Neural cell (in vitro differentiated cells): ENCODE results near the gene EHD4. TPM values are rescaled to one million over a fixed set of nuclear protein-coding genes. Genes with fewer than 3 reads are reported as not detected.

Experiments
- H2AFZ ChIP-seq: fragments of 200-600, 300-800 bp; sonication (generic), shearing (Covaris generic); 2 replicates; pipeline ENCODE4 v1.6.0; 2014; ENCODE audit warnings: low read depth, mild to moderate bottlenecking, antibody characterized with exemption, low read length, moderate library complexity
- H3F3A ChIP-seq: fragments of 200-600 bp; shearing (Covaris generic); 2 replicates; pipeline ENCODE4 v1.6.1; 2016; ENCODE audit warnings: mild to moderate bottlenecking, moderate library complexity, mixed read lengths, antibody characterized with exemption, low read length; ENCODE audit not compliant: insufficient read depth, poor library complexity, severe bottlenecking
- H3K27ac ChIP-seq: fragments of 200-600, 300-800 bp; sonication (generic), shearing (Covaris generic); 2 replicates; pipeline ENCODE4 v1.5.1; 2014; ENCODE audit warnings: mild to moderate bottlenecking, low read length, moderate library complexity
- H3K27me3 ChIP-seq: fragments of 300-800, 200-600 bp; sonication (generic), shearing (Covaris generic); 2 replicates; pipeline ENCODE4 v1.6.0; 2014; ENCODE audit warnings: mild to moderate bottlenecking, low read depth, low read length, moderate library complexity; ENCODE audit not compliant: insufficient read depth
- H3K36me3 ChIP-seq: fragments of 300-800, 200-600 bp; sonication (generic), shearing (Covaris generic); 2 replicates; pipeline ENCODE4 v1.5.1; 2014; ENCODE audit warnings: mild to moderate bottlenecking, antibody characterized with exemption, low read length, moderate library complexity; ENCODE audit not compliant: insufficient read depth
- H3K4me2 ChIP-seq: fragments of 300-800, 200-600 bp; sonication (generic), shearing (Covaris generic); 2 replicates; pipeline ENCODE4 v1.6.0; 2014; ENCODE audit warnings: mild to moderate bottlenecking, low read length
- H3K4me3 ChIP-seq: fragments of 300-800, 200-600 bp; sonication (generic), shearing (Covaris generic); 2 replicates; pipeline ENCODE4 v1.5.1; 2014; ENCODE audit warnings: mild to moderate bottlenecking, low read length, moderate library complexity
- H3K79me2 ChIP-seq: fragments of 200-600 bp; shearing (Covaris generic); replicated peaks from 2 replicates; pipeline ENCODE4 v1.6.0; 2014; ENCODE audit warnings: mild to moderate bottlenecking, low read length, moderate library complexity; ENCODE audit not compliant: insufficient read depth
- H3K9ac ChIP-seq: fragments of 300-800, 200-600 bp; sonication (generic), shearing (Covaris generic); 2 replicates; pipeline ENCODE4 v1.6.1; 2016; ENCODE audit warnings: mild to moderate bottlenecking, low read length, mixed read lengths
- H3K9me2 ChIP-seq: fragments of 200-600 bp; shearing (Covaris generic); 2 replicates; pipeline ENCODE4 v1.6.1; 2016; ENCODE audit warnings: mild to moderate bottlenecking, low read length, mixed read lengths; ENCODE audit not compliant: insufficient read depth
- H3K9me3 ChIP-seq: fragments of 200-600, 300-800 bp; sonication (generic), shearing (Covaris generic); 2 replicates; pipeline ENCODE4 v1.6.1; 2016; ENCODE audit warnings: mild to moderate bottlenecking, mixed run types, low read length, moderate library complexity, mixed read lengths
- H4K20me1 ChIP-seq: fragments of 200-600 bp; shearing (Covaris generic); 2 replicates; pipeline ENCODE4 v1.6.1; 2016; ENCODE audit warnings: mild to moderate bottlenecking, mixed run types; ENCODE audit not compliant: insufficient read depth
- EP300 ChIP-seq: fragments of 450-650 bp; conservative IDR thresholded peaks from 2 replicates; pipeline ENCODE4 v1.6.1; 2014; ENCODE audit warnings: antibody characterized with exemption, mild to moderate bottlenecking, moderate library complexity; ENCODE audit not compliant: poor library complexity, severe bottlenecking
- EZH2 ChIP-seq: fragments of 200-600, 300-800 bp; shearing (Covaris generic), sonication (generic); IDR thresholded peaks from 2 replicates; pipeline ENCODE4 v1.6.1; 2014; ENCODE audit warnings: antibody characterized with exemption, low read length, borderline replicate concordance, mild to moderate bottlenecking; ENCODE audit not compliant: insufficient read depth, poor library complexity, severe bottlenecking
- MXI1 ChIP-seq: fragments of 450-650 bp; conservative IDR thresholded peaks from 2 replicates; pipeline ENCODE4 v1.6.1; 2014; ENCODE audit warnings: antibody characterized with exemption, mild to moderate bottlenecking; ENCODE audit not compliant: poor library complexity, severe bottlenecking
- POLR2AphosphoS5 ChIP-seq: IDR thresholded peaks from 2 replicates; pipeline ENCODE4 v1.6.1; 2012
- RAD21 ChIP-seq: fragments of 450-650 bp; conservative IDR thresholded peaks from 2 replicates; pipeline ENCODE4 v1.6.1; 2014; ENCODE audit warnings: antibody characterized with exemption, mild to moderate bottlenecking, moderate library complexity
- REST ChIP-seq: IDR thresholded peaks from 2 replicates; pipeline ENCODE4 v1.6.1; 2012; ENCODE audit warnings: borderline replicate concordance
- SMC3 ChIP-seq: fragments of 450-650 bp; conservative IDR thresholded peaks from 2 replicates; pipeline ENCODE4 v1.6.1; 2014; ENCODE audit warnings: antibody characterized with exemption, mild to moderate bottlenecking, moderate library complexity; ENCODE audit not compliant: poor library complexity
- TAF1 ChIP-seq: IDR thresholded peaks from 2 replicates; pipeline ENCODE4 v1.6.1; 2012; ENCODE audit warnings: low read depth
- polyA plus RNA-seq: library from polyadenylated mRNA; depleted of rRNA; stranded (reverse); fragments of >200 nt; gene quantifications from 2 replicates; pipeline ENCODE4 v1.2.3, GENCODE V29; 2014
- TF ChIP-seq, protein P1 (sequence below): fragments of 450-650 bp; IDR thresholded peaks from 2 replicates; pipeline ENCODE4 v1.5.1; 2014; ENCODE audit warnings: antibody characterized with exemption, mild to moderate bottlenecking, moderate library complexity; ENCODE audit not compliant: poor library complexity, severe bottlenecking

The EHD4 gene
- polyA plus RNA-seq, 1 donor from 2014 or later = 0.09 TPM

- no peaks in the 10 kb centered on the region for H3F3A ChIP-seq
- H3K9me2 ChIP-seq = no peaks in the 10 kb centered on the region
- no peak within 1 kb of the TSS for H3K4me2 ChIP-seq
- no peaks in the 10 kb centered on the region for H3K27me3 ChIP-seq
- TF ChIP-seq TAF1 (no peak), MXI1 (no peak), POLR2AphosphoS5 (no peak), SMC3 (no peak), EZH2 (no peak), RAD21 (no peak), REST (no peak), EP300 (no peak)
- TF ChIP-seq, protein P1, sequence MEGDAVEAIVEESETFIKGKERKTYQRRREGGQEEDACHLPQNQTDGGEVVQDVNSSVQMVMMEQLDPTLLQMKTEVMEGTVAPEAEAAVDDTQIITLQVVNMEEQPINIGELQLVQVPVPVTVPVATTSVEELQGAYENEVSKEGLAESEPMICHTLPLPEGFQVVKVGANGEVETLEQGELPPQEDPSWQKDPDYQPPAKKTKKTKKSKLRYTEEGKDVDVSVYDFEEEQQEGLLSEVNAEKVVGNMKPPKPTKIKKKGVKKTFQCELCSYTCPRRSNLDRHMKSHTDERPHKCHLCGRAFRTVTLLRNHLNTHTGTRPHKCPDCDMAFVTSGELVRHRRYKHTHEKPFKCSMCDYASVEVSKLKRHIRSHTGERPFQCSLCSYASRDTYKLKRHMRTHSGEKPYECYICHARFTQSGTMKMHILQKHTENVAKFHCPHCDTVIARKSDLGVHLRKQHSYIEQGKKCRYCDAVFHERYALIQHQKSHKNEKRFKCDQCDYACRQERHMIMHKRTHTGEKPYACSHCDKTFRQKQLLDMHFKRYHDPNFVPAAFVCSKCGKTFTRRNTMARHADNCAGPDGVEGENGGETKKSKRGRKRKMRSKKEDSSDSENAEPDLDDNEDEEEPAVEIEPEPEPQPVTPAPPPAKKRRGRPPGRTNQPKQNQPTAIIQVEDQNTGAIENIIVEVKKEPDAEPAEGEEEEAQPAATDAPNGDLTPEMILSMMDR = no peak
- no peaks in the 10 kb centered on the region for H4K20me1 ChIP-seq
- no peak within 1 kb of the TSS for H3K9ac ChIP-seq
- H3K36me3 ChIP-seq = no peaks in the 10 kb centered on the region
- no peaks in the 10 kb centered on the region for H3K9me3 ChIP-seq
- no peak within 1 kb of the TSS for H3K4me3 ChIP-seq
- H3K27ac ChIP-seq = no peak within 1 kb of the TSS
- no peak within 1 kb of the TSS for H2AFZ ChIP-seq
- H3K79me2 ChIP-seq = no peaks in the 10 kb centered on the region
Observed at GRCh38 chr15:42020713-42021273, 48.4 kb upstream of the EHD4 start, which contains the start of gene PLA2G4E. Gene PLA2G4E (minus strand): TSS chr15:42021042. CDS start chr15:42021030, 12 bp downstream.

DNA sequence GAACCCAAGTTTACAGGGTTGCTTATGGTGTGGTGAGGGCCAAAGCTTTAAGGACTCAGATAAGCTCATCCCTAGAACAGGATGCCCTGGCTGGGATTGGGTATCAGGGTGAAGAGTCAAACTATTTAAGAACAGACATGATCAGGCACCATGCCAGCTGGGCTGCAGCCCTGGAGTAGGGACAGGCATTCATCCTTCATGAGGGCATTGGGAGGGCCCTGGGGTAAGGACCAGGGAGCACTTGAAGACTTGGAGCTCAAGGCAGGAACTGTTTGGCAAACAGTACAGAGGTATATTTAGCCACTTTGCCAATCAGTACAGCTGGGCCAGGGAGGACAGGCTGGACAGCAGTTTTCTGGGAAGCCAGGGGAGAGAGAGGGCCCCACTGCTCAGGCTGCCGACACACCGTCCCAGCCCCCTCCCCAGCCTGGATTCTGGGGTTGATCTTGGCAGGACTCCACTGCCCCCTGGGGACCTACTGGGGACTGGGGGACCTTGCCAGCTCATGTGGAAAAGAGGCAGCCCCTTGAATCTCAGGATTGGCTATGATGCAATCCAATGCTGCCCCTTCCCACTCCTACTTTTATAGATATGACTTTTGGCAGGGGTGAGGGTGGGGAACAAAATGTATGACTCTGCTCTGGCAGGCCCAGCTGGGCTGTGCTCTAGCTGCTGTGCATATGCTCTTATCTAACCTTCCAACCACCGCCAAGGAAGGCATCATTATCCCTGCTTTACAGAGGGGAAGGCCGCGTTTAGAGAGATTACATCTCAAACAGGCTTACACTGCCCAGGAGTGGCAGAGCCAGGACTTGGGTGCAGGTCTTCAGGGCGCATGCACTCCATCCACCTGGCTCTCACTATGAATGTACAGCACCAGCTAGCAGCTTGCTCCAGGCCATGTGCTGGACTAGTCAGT is 46.2 kb upstream of the EHD4 start:
- Histone ChIP-seq H3K27me3 (no peaks in the 10 kb centered on the region), H3K4me2 (no peak overlapping the region), H2AFZ (no peak overlapping the region), H3K9ac (no peak overlapping the region), H4K20me1 (no peaks in the 10 kb centered on the region), H3K9me3 (no peaks in the 10 kb centered on the region), H3K27ac (no peak overlapping the region), H3K79me2 (no peaks in the 10 kb centered on the region), H3K9me2 (no peaks in the 10 kb centered on the region), H3F3A (no peaks in the 10 kb centered on the region), H3K36me3 (no peaks in the 10 kb centered on the region), H3K4me3 (no peak overlapping the region)
- TF ChIP-seq EP300 = no peak
